Lung (tissue), 12 donors: ENCODE data around the gene SDE2. TPM values are rescaled to one million over a fixed set of nuclear protein-coding genes. Genes with fewer than 3 reads are reported as not detected.

Source experiments
- ATAC-seq: fragments of 200-7000 bp; cut with Tn5 transposase; one replicate; pipeline ENCODE4 v1.9.1; 2020; ENCODE audit warnings: moderate number of reproducible peaks; ENCODE audit not compliant: insufficient read depth, low FRiP score
- DNase-seq, 3 donors: peaks; one replicate each; pipeline ENCODE4 v3.0.0-alpha.2; 2013 to 2017
- H3K27ac ChIP-seq, 2 donors: one replicate each; pipeline ENCODE4 v1.5.1; 2013; ENCODE audit warnings: mild to moderate bottlenecking in 2 of 2, moderate library complexity in 2 of 2, control low read depth in 1 of 2, inconsistent platforms in 1 of 2, low read depth in 1 of 2, low read length in 1 of 2
- H3K27me3 ChIP-seq, 3 donors: one replicate each; pipeline ENCODE4 v1.5.1; 2013; ENCODE audit warnings: low read length in 2 of 3; ENCODE audit not compliant: control insufficient read depth in 3 of 3, insufficient read depth in 3 of 3
- H3K36me3 ChIP-seq, 4 donors: one replicate each; pipeline ENCODE4 v1.5.1; 2013; ENCODE audit warnings: low read length in 4 of 4, mild to moderate bottlenecking in 1 of 4, moderate library complexity in 1 of 4; ENCODE audit not compliant: control insufficient read depth in 4 of 4, insufficient read depth in 4 of 4
- H3K4me1 ChIP-seq, 5 donors: one replicate each; pipeline ENCODE4 v1.5.1; 2013; ENCODE audit warnings: low read length in 5 of 5, mild to moderate bottlenecking in 2 of 5, moderate library complexity in 1 of 5; ENCODE audit not compliant: control insufficient read depth in 5 of 5, insufficient read depth in 5 of 5
- H3K4me3 ChIP-seq: one replicate; pipeline ENCODE4 v1.5.1; 2013; ENCODE audit warnings: mild to moderate bottlenecking, control low read depth, moderate library complexity
- H3K9ac ChIP-seq, 2 donors: one replicate each; pipeline ENCODE4 v1.5.1; 2013; ENCODE audit warnings: low read length in 2 of 2, control low read depth in 1 of 2; ENCODE audit not compliant: insufficient read depth in 1 of 2
- H3K9me3 ChIP-seq, 4 donors: one replicate each; pipeline ENCODE4 v1.5.1; 2013; ENCODE audit warnings: low read length in 3 of 4, mild to moderate bottlenecking in 1 of 4, moderate library complexity in 1 of 4; ENCODE audit not compliant: control insufficient read depth in 4 of 4, insufficient read depth in 3 of 4
- CTCF ChIP-seq: IDR thresholded peaks from 2 replicates; pipeline ENCODE4 v1.5.1; 2012; ENCODE audit warnings: mild to moderate bottlenecking; ENCODE audit errors: control extremely low read depth, extremely low read depth
- WGBS, 2 donors: extraction: QIAGEN DNeasy Blood & Tissue Kit; methylation state at CpG; one replicate each; pipeline ENCODE4 v1.1.7; 2013; 5-methylcytosine and 5-hydroxymethylcytosine counted together
- polyA plus RNA-seq, 2 donors: library from polyadenylated mRNA; stranded (reverse); fragments of 200-250 nt; gene quantifications; one replicate each; pipeline ENCODE4 v1.2.1, GENCODE V29; 2013
- total RNA-seq, 2 donors: library from RNA; depleted of rRNA in 1 of 2; stranded (reverse); fragments of >200 nt in 1 of 2; gene quantifications; one replicate each; pipeline ENCODE4 v1.2.1, GENCODE V29; 2014 to 2021
- donor health status: control.
- donor health status: control.
- donor health status: Bipolar disorder and iron deficiency.
- donor health status: healthy.
- donor health status: DM: yes; HTN: yes; CAD: no.

SDE2 gene
- total and polyA plus RNA-seq, 4 donors: 6.7 to 35.5 (median 15.2) TPM

- DNase-seq: peak in 2 of 3 donors; percentile 43 to 64
- peak overlapping the region in 1 of 2 donors; percentile 83 for H3K27ac ChIP-seq
- H3K36me3 ChIP-seq: no peaks in the 10 kb centered on the region
- no peak for TF ChIP-seq CTCF
- 26 to 66% methylated on average over 4 of the region's 4 CpGs for WGBS, 2 donors
- H3K27me3 ChIP-seq: no peaks in the 10 kb centered on the region
- H3K4me1 ChIP-seq: peaks cover 0 to 16% (median 0%) of the 10 kb centered on the region in 5 donors
- no peak overlapping the region for H3K4me3 ChIP-seq
- no peaks in the 10 kb centered on the region for H3K9me3 ChIP-seq
- H3K9ac ChIP-seq: no peak overlapping the region
- ATAC-seq: peak; percentile 9
Measured at GRCh38 chr1:226033582-226033981, 34.4 kb upstream of the SDE2 start.

- H3K9ac ChIP-seq: no peak overlapping the region
- no peak for DNase-seq
- no peaks in the 10 kb centered on the region for H3K36me3 ChIP-seq
- peaks cover 0 to 12% (median 0%) of the 10 kb centered on the region in 5 donors for H3K4me1 ChIP-seq
- no peaks in the 10 kb centered on the region for H3K9me3 ChIP-seq
- 82 to 94% methylated on average over 7 of the region's 7 CpGs for WGBS, 2 donors
- no peaks in the 10 kb centered on the region for H3K27me3 ChIP-seq
- H3K27ac ChIP-seq: peak overlapping the region in 1 of 2 donors; percentile 45
- no peak for TF ChIP-seq CTCF
- no peak overlapping the region for H3K4me3 ChIP-seq
- no peak for ATAC-seq
Measured at GRCh38 chr1:226029568-226030225, 30.6 kb upstream of the SDE2 start.

GRCh38 chr1:226029093-226029496, 30.0 kb upstream of the SDE2 start:
- H3K27ac ChIP-seq: no peak overlapping the region
- no peak overlapping the region for H3K9ac ChIP-seq
- no peak for ATAC-seq
- H3K36me3 ChIP-seq: no peaks in the 10 kb centered on the region
- H3K27me3 ChIP-seq: no peaks in the 10 kb centered on the region
- H3K4me1 ChIP-seq: peaks cover 0 to 7% (median 0%) of the 10 kb centered on the region in 5 donors
- H3K9me3 ChIP-seq: no peaks in the 10 kb centered on the region
- no peak for TF ChIP-seq CTCF
- 63 to 74% methylated on average over 7 of the region's 7 CpGs for WGBS, 2 donors
- peak in 1 of 3 donors; percentile 9 for DNase-seq
- H3K4me3 ChIP-seq: no peak overlapping the region
